HL-60 (cell line): ENCODE measurements around the gene CCSER1.

Experiments used
- POLR2AphosphoS5 ChIP-seq: IDR thresholded peaks from 2 replicates; pipeline ENCODE4 v1.6.1; 2012; ENCODE audit warnings: low read depth
- TF ChIP-seq, protein P1 (sequence below): IDR thresholded peaks from one replicate; pipeline ENCODE4 v1.5.1; 2011; ENCODE audit warnings: low read length, control low read depth, inconsistent platforms; ENCODE audit not compliant: insufficient read depth
- TF ChIP-seq, protein P2 (sequence below): IDR thresholded peaks from 2 replicates; pipeline ENCODE4 v1.6.1; 2012; ENCODE audit warnings: low read depth; ENCODE audit not compliant: insufficient replicate concordance

DNA sequence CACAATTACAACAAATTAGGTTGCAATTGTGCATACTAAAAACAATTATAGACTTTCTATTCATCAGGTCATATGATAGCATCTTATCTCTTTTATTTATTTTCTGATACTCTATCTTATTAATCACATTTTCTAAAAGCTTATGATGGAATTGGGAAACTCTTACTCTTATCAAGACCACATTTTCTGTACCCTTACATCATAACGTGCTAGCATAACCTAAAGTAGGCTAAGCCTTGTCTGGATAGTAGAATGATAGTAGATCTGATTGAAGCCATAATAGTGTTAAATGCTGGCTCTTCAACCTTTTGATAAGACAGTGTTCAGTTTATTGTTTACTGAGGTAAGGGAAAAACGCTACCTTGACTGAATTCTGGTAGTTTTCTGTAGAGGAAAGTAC is 294.0 kb downstream of the CCSER1 start:
- TF ChIP-seq, protein P1, sequence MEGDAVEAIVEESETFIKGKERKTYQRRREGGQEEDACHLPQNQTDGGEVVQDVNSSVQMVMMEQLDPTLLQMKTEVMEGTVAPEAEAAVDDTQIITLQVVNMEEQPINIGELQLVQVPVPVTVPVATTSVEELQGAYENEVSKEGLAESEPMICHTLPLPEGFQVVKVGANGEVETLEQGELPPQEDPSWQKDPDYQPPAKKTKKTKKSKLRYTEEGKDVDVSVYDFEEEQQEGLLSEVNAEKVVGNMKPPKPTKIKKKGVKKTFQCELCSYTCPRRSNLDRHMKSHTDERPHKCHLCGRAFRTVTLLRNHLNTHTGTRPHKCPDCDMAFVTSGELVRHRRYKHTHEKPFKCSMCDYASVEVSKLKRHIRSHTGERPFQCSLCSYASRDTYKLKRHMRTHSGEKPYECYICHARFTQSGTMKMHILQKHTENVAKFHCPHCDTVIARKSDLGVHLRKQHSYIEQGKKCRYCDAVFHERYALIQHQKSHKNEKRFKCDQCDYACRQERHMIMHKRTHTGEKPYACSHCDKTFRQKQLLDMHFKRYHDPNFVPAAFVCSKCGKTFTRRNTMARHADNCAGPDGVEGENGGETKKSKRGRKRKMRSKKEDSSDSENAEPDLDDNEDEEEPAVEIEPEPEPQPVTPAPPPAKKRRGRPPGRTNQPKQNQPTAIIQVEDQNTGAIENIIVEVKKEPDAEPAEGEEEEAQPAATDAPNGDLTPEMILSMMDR, result no peak
- TF ChIP-seq, protein P2, sequence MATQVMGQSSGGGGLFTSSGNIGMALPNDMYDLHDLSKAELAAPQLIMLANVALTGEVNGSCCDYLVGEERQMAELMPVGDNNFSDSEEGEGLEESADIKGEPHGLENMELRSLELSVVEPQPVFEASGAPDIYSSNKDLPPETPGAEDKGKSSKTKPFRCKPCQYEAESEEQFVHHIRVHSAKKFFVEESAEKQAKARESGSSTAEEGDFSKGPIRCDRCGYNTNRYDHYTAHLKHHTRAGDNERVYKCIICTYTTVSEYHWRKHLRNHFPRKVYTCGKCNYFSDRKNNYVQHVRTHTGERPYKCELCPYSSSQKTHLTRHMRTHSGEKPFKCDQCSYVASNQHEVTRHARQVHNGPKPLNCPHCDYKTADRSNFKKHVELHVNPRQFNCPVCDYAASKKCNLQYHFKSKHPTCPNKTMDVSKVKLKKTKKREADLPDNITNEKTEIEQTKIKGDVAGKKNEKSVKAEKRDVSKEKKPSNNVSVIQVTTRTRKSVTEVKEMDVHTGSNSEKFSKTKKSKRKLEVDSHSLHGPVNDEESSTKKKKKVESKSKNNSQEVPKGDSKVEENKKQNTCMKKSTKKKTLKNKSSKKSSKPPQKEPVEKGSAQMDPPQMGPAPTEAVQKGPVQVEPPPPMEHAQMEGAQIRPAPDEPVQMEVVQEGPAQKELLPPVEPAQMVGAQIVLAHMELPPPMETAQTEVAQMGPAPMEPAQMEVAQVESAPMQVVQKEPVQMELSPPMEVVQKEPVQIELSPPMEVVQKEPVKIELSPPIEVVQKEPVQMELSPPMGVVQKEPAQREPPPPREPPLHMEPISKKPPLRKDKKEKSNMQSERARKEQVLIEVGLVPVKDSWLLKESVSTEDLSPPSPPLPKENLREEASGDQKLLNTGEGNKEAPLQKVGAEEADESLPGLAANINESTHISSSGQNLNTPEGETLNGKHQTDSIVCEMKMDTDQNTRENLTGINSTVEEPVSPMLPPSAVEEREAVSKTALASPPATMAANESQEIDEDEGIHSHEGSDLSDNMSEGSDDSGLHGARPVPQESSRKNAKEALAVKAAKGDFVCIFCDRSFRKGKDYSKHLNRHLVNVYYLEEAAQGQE, result no peak
- TF ChIP-seq POLR2AphosphoS5, result no peak
